Activated CD4-positive, alpha-beta T cell treated with anti-CD3 and anti-CD28 coated beads, Interleukin-2, amount 50 U/mL, for 48 hours (primary cell): Measurements from ENCODE around the gene DPM1.
A peak's percentile ranks its signal among the peaks of the same experiment; 100 is the strongest.

Experiments used
- DNase-seq, 2 experiments: peaks; one replicate each; pipeline ENCODE4 v3.0.0-alpha.2; 2020

Gene DPM1

GRCh38 chr20:50957798-50958614, at the start of gene DPM1:
Gene DPM1, minus strand, starts transcription at chr20:50958532. Its CDS starts 9 bp downstream, at chr20:50958523.
- peak; percentile 88 to 91 for DNase-seq

- no peak for DNase-seq
Measured at GRCh38 chr20:51005214-51005613, 46.9 kb upstream of the DPM1 start.

- DNase-seq: no peak
Measured at GRCh38 chr20:51004781-51005180, 46.4 kb upstream of the DPM1 start.

GRCh38 chr20:51004305-51004727, 46.0 kb upstream of the DPM1 start:
- DNase-seq: no peak

- DNase-seq: no peak
Measured at GRCh38 chr20:51003753-51004152, 45.4 kb upstream of the DPM1 start.

- no peak for DNase-seq
Measured at GRCh38 chr20:51002633-51003032, 44.3 kb upstream of the DPM1 start.

GRCh38 chr20:51001430-51002265, 43.3 kb upstream of the DPM1 start:
- no peak for DNase-seq

GRCh38 chr20:50999355-50999754, 41.0 kb upstream of the DPM1 start:
- DNase-seq: no peak

- DNase-seq: no peak
Measured at GRCh38 chr20:50996901-50997865, 38.9 kb upstream of the DPM1 start.

- DNase-seq: no peak
Measured at GRCh38 chr20:50995506-50995905, 37.2 kb upstream of the DPM1 start.

- no peak for DNase-seq
Measured at GRCh38 chr20:50993876-50994275, 35.5 kb upstream of the DPM1 start.

- peak in 1 of 2 experiments; percentile 58 for DNase-seq
Measured at GRCh38 chr20:50992733-50993457, 34.6 kb upstream of the DPM1 start.

- DNase-seq: no peak
Measured at GRCh38 chr20:50992336-50992732, 34.0 kb upstream of the DPM1 start.

- DNase-seq: no peak
Measured at GRCh38 chr20:50991076-50991475, 32.7 kb upstream of the DPM1 start.

- peak; percentile 44 to 62 for DNase-seq
Measured at GRCh38 chr20:50987493-50988210, 29.3 kb upstream of the DPM1 start.

- no peak for DNase-seq
Measured at GRCh38 chr20:50983321-50983720, 25.0 kb upstream of the DPM1 start.

GRCh38 chr20:50982363-50982762, 24.0 kb upstream of the DPM1 start:
- no peak for DNase-seq

- no peak for DNase-seq
Measured at GRCh38 chr20:50981714-50982048, 23.3 kb upstream of the DPM1 start.

- DNase-seq: peak; percentile 64 to 79
Measured at GRCh38 chr20:50980851-50981713, 22.8 kb upstream of the DPM1 start.

GRCh38 chr20:50980071-50980681, 21.8 kb upstream of the DPM1 start:
- peak; percentile 46 to 64 for DNase-seq
